Panc1 (cell line): ENCODE measurements around the gene PSMB2. TPM values are rescaled to one million over a fixed set of nuclear protein-coding genes. Genes with fewer than 3 reads are reported as not detected.

ENCODE experiments used
- ATAC-seq: fragments of 200-7000 bp; cut with Tn5 transposase; 2 replicates; pipeline ENCODE4 v1.9.1; 2020; ENCODE audit warnings: mild to moderate bottlenecking, moderate library complexity
- BruUV-seq: library from RNA; stranded (reverse); fragments of 400-500 nt; replicated peaks from 2 replicates; lab custom pipeline; 2021; lab: Mats Ljungman, UMichigan
- CTCF ChIA-PET: fragments of 300-600 bp; sonication (Branson Sonifier 250); formaldehyde crosslinking; loops from one replicate; lab custom pipeline; 2022; ENCODE audit warnings: antibody characterized with exemption; lab: Charles Lee
- POLR2A ChIA-PET: fragments of 300-600 bp; sonication (Branson Sonifier 250); formaldehyde crosslinking; loops from one replicate; lab custom pipeline; 2022; ENCODE audit warnings: antibody characterized with exemption; lab: Charles Lee
- DNase-seq: peaks from one replicate; pipeline ENCODE4 v3.0.0-alpha.2; 2010; ENCODE audit warnings: low read depth, low spot score
- H3K27ac ChIP-seq: 2 replicates; pipeline ENCODE4 v1.5.1; 2011; ENCODE audit warnings: mild to moderate bottlenecking, low read length, inconsistent platforms
- H3K27me3 ChIP-seq: fragments of 200-500 bp; sonication (Bioruptor generic); 2 replicates; pipeline ENCODE4 v1.6.0; 2014; ENCODE audit warnings: low read length, inconsistent platforms; ENCODE audit not compliant: control insufficient read depth, insufficient read depth
- H3K36me3 ChIP-seq: fragments of 200-500 bp; sonication (Bioruptor generic); 2 replicates; pipeline ENCODE4 v1.5.1; 2014; ENCODE audit warnings: inconsistent platforms, mild to moderate bottlenecking, low read length, moderate library complexity; ENCODE audit not compliant: control insufficient read depth, insufficient read depth
- H3K4me1 ChIP-seq: 2 replicates; pipeline ENCODE4 v1.5.1; 2011; ENCODE audit warnings: inconsistent platforms, mild to moderate bottlenecking, low read length, moderate library complexity; ENCODE audit not compliant: control insufficient read depth, insufficient read depth
- H3K4me3 ChIP-seq, 2 experiments: 2 replicates each; pipeline ENCODE4 v1.5.1; 2011 to 2012; ENCODE audit warnings: low read depth in 2 of 2, low read length in 2 of 2, mild to moderate bottlenecking in 2 of 2, inconsistent platforms in 1 of 2, moderate library complexity in 1 of 2
- H3K9me3 ChIP-seq: fragments of 200-500 bp; sonication (Bioruptor generic); 2 replicates; pipeline ENCODE4 v1.5.1; 2014; ENCODE audit warnings: low read depth, mild to moderate bottlenecking, inconsistent platforms, low read length, moderate library complexity; ENCODE audit not compliant: control insufficient read depth, insufficient read depth
- CTCF ChIP-seq: fragments of 450-650 bp; IDR thresholded peaks from 2 replicates; pipeline ENCODE4 v1.5.1; 2017; ENCODE audit warnings: mild to moderate bottlenecking
- POLR2AphosphoS5 ChIP-seq: IDR thresholded peaks from 2 replicates; pipeline ENCODE4 v1.6.1; 2012; ENCODE audit warnings: mild to moderate bottlenecking, low read depth, low read length, moderate library complexity
- TCF7L2 ChIP-seq: IDR thresholded peaks from 2 replicates; pipeline ENCODE4 v1.6.1; 2011; ENCODE audit warnings: mild to moderate bottlenecking, low read depth, low read length, inconsistent platforms
- in situ Hi-C: cut with HindIII; loops from 2 replicates; pipeline ENCODE4 v1.10.0; 2016; ENCODE audit warnings: low sequenced_read_pairs, low pct_unique_long_range_greater_than_20kb
- intact Hi-C: fragments of 100-400 bp; cut with micrococcal nuclease; formaldehyde crosslinking; loops from one replicate; pipeline ENCODE4 v1.10.0; 2022; ENCODE audit not compliant: unreplicated experiment
- total RNA-seq: library from RNA; stranded (reverse); gene quantifications from one replicate; pipeline ENCODE4 v1.2.1, GENCODE V29; 2021; ENCODE audit not compliant: unreplicated experiment
- TF ChIP-seq, protein P1 (sequence below), 2 experiments: IDR thresholded peaks; 2 replicates each; pipeline ENCODE4 v1.6.1; 2011 to 2012; ENCODE audit warnings: low read depth in 2 of 2, control low read depth in 1 of 2, low read length in 1 of 2, mild to moderate bottlenecking in 1 of 2, moderate library complexity in 1 of 2; ENCODE audit not compliant: insufficient read depth in 1 of 2

PSMB2 gene
- total RNA-seq, 1 experiment from 2014 or later = 95.0 TPM

- Histone ChIP-seq H3K27me3 (no peaks in the 10 kb centered on the region), H3K27ac (no peak overlapping the region; the same call in 1 of the 2 replicates), H3K4me1 (no peaks in the 10 kb centered on the region; the same call in 1 of the 2 replicates), H3K4me3 (no peak overlapping the region), H3K9me3 (no peaks in the 10 kb centered on the region), H3K36me3 (no peaks in the 10 kb centered on the region; the same call in 1 of the 2 replicates)
- ATAC-seq (no peak), DNase-seq (no peak)
- BruUV-seq = no TSS peak
- TF ChIP-seq CTCF (peak; percentile 21), POLR2AphosphoS5 (no peak), TCF7L2 (no peak)
- TF ChIP-seq, protein P1, sequence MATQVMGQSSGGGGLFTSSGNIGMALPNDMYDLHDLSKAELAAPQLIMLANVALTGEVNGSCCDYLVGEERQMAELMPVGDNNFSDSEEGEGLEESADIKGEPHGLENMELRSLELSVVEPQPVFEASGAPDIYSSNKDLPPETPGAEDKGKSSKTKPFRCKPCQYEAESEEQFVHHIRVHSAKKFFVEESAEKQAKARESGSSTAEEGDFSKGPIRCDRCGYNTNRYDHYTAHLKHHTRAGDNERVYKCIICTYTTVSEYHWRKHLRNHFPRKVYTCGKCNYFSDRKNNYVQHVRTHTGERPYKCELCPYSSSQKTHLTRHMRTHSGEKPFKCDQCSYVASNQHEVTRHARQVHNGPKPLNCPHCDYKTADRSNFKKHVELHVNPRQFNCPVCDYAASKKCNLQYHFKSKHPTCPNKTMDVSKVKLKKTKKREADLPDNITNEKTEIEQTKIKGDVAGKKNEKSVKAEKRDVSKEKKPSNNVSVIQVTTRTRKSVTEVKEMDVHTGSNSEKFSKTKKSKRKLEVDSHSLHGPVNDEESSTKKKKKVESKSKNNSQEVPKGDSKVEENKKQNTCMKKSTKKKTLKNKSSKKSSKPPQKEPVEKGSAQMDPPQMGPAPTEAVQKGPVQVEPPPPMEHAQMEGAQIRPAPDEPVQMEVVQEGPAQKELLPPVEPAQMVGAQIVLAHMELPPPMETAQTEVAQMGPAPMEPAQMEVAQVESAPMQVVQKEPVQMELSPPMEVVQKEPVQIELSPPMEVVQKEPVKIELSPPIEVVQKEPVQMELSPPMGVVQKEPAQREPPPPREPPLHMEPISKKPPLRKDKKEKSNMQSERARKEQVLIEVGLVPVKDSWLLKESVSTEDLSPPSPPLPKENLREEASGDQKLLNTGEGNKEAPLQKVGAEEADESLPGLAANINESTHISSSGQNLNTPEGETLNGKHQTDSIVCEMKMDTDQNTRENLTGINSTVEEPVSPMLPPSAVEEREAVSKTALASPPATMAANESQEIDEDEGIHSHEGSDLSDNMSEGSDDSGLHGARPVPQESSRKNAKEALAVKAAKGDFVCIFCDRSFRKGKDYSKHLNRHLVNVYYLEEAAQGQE (IDR thresholded peaks at IDR 0.05; ENCODE audit: insufficient read depth in 1 of 2, low read depth in 2 of 2, low read length in 1 of 2) = no peak
- ChIA-PET CTCF (interaction anchor here (0.6 to 2.2 kb wide), 6 partner anchors 8 to 150 kb away, joined by 3 to 45 read pairs (median 4); partner anchors contain the start of gene TFAP2E), POLR2A (no interaction called here)
- in situ Hi-C loops = no loop called here
- intact Hi-C loops = loop anchor here (1.0 kb wide), 1 partner anchor 114 kb away; no protein-coding TSS in a partner anchor
Measured at GRCh38 chr1:35564884-35565741, 76.2 kb downstream of the PSMB2 start.

- intact Hi-C loops (loop anchor here (1.0 kb wide), 1 partner anchor 113 kb away; no protein-coding TSS in a partner anchor), in situ Hi-C loops (no loop called here)
- BruUV-seq = no TSS peak
- no peak for DNase-seq
- peak; percentile 70 for ATAC-seq
- Histone ChIP-seq H3K4me3 (no peak overlapping the region), H3K4me1 (peaks cover 1% of the 10 kb centered on the region), H3K36me3 (no peaks in the 10 kb centered on the region; the same call in 1 of the 2 replicates), H3K27me3 (no peaks in the 10 kb centered on the region), H3K9me3 (no peaks in the 10 kb centered on the region), H3K27ac (no peak overlapping the region; the same call in 1 of the 2 replicates)
- POLR2A ChIA-PET = interaction anchor here (0.6 kb wide), 1 partner anchor 74 kb away, joined by 4 read pairs; no protein-coding TSS in a partner anchor
- CTCF ChIA-PET = interaction anchor here (0.6 to 2.2 kb wide), 6 partner anchors 8 to 151 kb away, joined by 3 to 45 read pairs (median 4); partner anchors contain the start of gene TFAP2E
- TF ChIP-seq TCF7L2 (no peak), CTCF (peak; percentile 94)
Measured at GRCh38 chr1:35564037-35564883, 77.1 kb downstream of the PSMB2 start.
